ENCODE measurements around the gene TP53BP1. TPM values are rescaled to one million over a fixed set of nuclear protein-coding genes. Genes with fewer than 3 reads are reported as not detected.
A peak's percentile ranks its signal among the peaks of the same experiment; 100 is the strongest.

Gene TP53BP1
- total RNA-seq, 1 donor from 2014 or later = 24.3 TPM

DNA sequence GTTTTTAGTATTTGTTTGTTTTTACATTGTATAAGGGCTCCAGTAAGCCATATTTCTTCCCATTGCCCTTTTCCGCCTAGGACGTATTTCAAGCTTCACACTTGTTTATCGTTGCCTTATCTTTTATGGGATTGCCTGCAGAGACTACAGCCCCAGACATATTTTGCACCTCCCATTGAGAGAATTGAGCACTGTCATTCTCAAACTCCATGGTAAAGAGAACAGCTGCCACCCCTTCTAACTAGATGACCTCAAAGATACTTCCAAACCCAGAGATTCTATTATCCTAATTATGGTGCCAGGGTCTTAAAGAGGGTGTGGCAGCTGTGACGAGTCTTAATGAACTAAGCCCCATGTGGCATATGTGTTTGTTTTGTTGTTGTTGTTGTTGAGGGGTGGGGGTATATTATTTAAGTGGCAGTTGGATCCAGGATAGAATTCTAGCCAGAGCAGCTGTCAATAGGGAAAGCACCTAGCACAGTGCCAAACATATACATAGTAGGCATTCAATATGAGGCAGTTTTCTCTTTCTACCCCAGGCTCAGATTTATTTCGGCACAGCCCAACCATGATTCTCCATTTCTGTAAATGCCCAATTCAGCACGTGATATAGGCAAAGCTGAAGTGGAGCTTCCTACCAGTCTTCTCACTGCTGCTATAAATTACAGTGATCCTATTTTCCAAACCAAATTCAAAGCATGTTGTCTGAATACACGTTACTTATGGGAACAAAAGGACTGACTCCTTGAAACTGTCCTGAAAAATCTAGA, 932 bp upstream of the TP53BP1 start:
- ATAC-seq = no peak
- intact Hi-C loops (cut with DNase I) = loop anchor here (2.0 kb wide), 1 partner anchor 17 kb away; no protein-coding TSS in a partner anchor

DNA sequence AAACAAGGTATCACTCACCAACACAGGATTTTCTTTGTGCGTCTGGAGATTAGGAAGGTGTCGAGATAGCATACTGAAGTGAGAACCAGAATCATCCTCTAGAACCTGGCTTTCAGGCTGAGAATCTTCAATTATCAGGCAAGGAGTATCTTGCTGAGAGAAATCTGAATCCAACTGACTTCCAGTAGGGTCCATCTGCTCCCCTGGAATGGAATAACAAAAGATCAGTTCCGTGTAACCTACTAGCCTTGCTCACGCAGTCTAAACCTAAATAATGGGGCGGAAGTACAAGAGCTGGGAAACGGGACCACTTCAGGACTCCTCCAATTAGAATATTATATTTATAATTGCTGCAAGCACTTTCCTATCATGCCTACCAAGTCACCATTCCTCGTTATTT, 690 bp downstream of the TP53BP1 start:
- intact Hi-C loops (cut with DNase I) = loop anchor here (2.0 kb wide), 1 partner anchor 19 kb away; no protein-coding TSS in a partner anchor
- DNase-seq (ENCODE audit: missing footprints) (no peak), ATAC-seq (no peak)

More for the DNA sequence above, 932 bp upstream of the TP53BP1 start:
- DNase-seq (ENCODE audit: missing footprints) = no peak

GRCh38 chr15:43489191-43489590, 3.8 kb downstream of the TP53BP1 start:
- intact Hi-C loops (cut with DNase I) = no loop called here
- DNase-seq (ENCODE audit: missing footprints) = no peak
- ATAC-seq = no peak

DNA sequence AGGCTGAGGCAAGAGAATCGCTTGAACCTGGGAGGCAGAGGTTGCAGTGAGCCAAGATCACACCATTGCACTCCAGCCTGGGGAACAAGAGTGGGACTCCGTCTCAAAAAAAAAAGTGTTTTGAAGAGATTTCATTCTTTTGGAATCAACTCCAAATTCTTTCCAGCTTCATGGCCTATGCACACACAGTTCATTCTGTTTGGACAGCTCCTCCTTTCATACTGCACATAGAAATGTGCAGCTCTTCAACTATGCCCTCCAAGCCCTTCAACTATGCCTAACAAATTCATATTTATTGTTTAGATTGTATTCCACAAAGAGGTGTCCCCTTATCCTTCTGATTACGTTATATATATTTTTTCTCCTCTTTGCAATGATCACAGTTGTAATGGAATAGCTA, 4.2 kb downstream of the TP53BP1 start:
- ATAC-seq = no peak
- intact Hi-C loops (cut with DNase I) = no loop called here
- DNase-seq (ENCODE audit: missing footprints) = no peak

DNA sequence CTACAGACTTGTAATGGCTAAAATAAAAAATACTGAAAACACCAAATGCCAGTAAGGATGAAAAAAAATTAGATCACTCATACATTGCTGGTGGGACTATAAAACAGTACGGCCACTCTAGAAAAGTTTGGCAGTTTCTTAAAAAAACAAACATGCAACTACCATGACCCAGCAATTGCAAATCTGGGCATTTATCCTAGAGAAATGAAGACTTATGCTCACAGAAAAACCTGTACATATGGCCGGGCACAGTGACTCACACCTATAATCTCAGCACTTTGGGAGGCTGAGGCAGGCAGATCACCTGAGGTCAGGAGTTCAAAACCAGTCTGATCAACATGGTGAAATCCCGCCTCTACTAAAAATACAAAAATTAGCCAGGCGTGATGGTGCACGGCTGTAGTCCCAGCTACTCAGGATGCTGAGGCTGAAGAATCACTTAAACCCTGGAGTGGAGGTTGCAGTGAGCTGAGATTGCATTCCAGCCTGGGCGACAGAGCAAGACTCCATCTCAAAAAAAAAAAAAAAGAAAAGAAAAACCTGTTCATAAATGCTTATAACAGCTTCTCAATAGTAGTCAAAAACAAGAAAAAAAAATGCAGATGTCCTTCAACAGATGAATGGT, 5.6 kb downstream of the TP53BP1 start:
- intact Hi-C loops (cut with DNase I) = no loop called here
- no peak for DNase-seq (ENCODE audit: missing footprints)
- no peak for ATAC-seq

GRCh38 chr15:43484455-43484854, 8.5 kb downstream of the TP53BP1 start:
- intact Hi-C loops (cut with DNase I) = no loop called here
- ATAC-seq (no peak), DNase-seq (ENCODE audit: missing footprints) (no peak)

GRCh38 chr15:43483297-43484128, 9.4 kb downstream of the TP53BP1 start:
- intact Hi-C loops (cut with DNase I) = no loop called here
- no peak for ATAC-seq
- no peak for DNase-seq (ENCODE audit: missing footprints)

GRCh38 chr15:43473885-43474284, 19.1 kb downstream of the TP53BP1 start:
- no peak for DNase-seq (ENCODE audit: missing footprints)
- ATAC-seq = no peak
- intact Hi-C loops (cut with DNase I) = no loop called here

DNA sequence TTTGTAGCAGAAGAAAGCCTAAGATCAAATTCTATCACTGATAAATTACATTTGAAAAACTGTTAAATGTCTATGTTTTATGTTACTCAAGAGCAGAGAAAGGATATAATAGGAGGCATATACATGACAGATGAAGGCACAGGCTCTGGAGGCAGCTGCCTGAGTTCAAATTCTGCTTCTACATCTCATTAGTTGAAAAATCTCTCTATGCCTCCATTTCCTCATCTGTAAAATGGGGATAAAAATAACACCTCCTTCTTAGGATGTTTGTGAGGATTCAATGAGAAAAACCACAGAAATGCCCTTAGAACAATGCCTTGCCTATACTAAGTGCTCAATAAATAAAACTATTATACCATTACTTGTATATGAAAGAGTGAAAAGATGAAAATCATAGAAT, 21.0 kb downstream of the TP53BP1 start:
- intact Hi-C loops (cut with DNase I) = no loop called here
- no peak for DNase-seq (ENCODE audit: missing footprints)
- no peak for ATAC-seq

DNA sequence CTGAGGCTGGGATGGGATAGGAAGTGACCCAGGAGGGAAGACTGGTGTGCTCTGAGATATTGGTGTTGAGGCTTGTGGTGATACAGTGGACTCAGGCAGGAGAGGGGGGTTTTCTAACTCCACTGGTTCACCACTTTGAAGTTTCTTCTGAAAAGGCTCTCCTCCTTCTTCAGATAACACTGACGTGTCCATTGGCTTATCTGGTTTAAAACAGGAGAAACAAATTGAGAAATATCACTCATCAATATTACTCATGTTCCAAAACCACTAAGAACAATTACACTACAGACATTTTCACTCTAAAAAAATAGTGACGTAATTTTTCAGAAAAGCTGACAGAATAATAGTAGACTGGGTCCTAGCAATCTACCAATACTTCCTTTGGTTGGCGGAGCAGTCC, 23.1 kb downstream of the TP53BP1 start:
- intact Hi-C loops (cut with DNase I) = no loop called here
- ATAC-seq (no peak), DNase-seq (ENCODE audit: missing footprints) (no peak)

GRCh38 chr15:43465100-43465499, 27.9 kb downstream of the TP53BP1 start:
- intact Hi-C loops (cut with DNase I) = no loop called here
- ATAC-seq = no peak

DNA sequence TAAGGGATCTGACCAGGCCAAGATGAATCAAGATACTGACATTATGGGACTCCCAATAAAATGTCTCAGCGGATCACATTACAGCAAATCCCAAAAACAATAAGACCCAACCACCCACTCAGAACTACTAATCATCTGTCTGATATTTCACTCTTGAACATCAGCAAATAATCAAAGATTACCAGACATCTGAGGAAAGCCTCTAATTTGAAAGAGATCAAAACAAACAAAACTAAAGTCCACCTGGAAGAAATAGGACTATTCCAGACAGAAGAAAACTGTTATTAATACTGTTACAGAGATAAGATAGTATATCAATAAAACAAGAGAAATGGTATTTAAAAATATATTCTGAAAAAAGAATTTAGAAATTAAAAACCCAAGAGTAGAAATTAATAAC, 29.0 kb downstream of the TP53BP1 start:
- ATAC-seq (no peak), DNase-seq (ENCODE audit: missing footprints) (no peak)
- intact Hi-C loops (cut with DNase I) = no loop called here

More at GRCh38 chr15:43465100-43465499, 27.9 kb downstream of the TP53BP1 start:
- DNase-seq (ENCODE audit: missing footprints) = no peak

- intact Hi-C loops (cut with DNase I) = no loop called here
- ATAC-seq (no peak), DNase-seq (ENCODE audit: missing footprints) (no peak)
These were observed 29.4 kb downstream of the TP53BP1 start for GRCh38 chr15:43463507-43463906.

DNA sequence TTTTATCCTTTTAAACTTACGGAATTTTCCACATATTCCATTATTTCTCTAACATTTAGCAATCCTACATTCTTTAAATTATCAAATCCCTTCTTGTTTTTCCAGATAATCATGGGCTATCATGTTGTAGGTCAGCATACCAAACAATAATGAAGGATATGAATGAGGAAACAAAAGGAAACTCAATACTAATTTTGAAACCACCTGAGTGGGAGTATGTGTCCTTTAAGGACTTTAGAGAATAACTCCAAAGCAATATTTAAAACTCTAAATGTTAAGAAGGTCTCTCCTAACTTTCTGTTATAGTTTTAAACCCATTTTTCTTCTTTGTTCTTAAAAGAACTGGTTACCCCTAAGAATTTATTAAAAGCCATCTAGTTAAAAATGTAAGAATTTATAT, 43.0 kb downstream of the TP53BP1 start:
- intact Hi-C loops (cut with DNase I) = no loop called here
- DNase-seq (ENCODE audit: missing footprints) = no peak
- ATAC-seq = no peak

DNA sequence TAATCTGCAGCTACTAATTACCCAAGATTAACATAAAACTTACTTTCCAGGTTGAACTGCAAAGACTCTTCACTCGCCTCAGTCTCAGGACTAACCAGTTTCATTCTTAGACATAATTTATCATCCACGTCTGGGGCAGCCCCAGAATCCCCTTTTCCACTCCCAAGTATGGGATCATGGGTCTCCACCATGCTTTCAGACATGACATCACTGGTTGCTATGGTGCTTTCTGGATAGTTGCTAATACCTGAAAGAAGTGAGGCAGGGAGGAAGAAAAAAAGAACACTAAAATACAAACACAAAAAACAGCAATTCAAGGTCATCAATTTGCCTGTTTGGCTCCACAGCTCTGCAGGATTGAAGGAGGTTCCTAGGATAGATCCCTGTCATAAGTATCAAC, 46.6 kb downstream of the TP53BP1 start:
- no peak for DNase-seq (ENCODE audit: missing footprints)
- ATAC-seq = no peak
- intact Hi-C loops (cut with DNase I) = no loop called here

DNA sequence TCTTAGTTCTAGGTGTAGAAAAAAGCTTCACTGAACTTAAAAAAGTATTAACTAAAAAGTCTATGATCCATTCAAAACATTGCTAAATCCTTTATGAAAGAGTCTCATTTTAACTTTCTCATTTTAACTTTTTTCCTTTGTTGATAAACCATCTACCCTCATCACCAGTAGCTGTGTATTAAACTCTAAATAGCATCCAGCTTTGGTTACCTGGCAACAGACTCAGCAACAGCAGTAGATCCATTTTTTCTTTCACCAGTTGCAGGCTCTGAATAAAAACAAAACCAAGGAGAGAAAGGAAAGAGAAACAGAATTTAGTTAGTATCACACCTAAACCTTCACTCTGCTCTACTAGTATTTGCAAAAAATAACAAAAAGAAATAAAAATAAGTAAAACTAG, 51.6 kb downstream of the TP53BP1 start:
- intact Hi-C loops (cut with DNase I) = no loop called here
- ATAC-seq (no peak), DNase-seq (ENCODE audit: missing footprints) (no peak)

GRCh38 chr15:43440721-43441281, 52.2 kb downstream of the TP53BP1 start:
- intact Hi-C loops (cut with DNase I) = no loop called here
- ATAC-seq (peak; percentile 96), DNase-seq (ENCODE audit: missing footprints) (no peak)

DNA sequence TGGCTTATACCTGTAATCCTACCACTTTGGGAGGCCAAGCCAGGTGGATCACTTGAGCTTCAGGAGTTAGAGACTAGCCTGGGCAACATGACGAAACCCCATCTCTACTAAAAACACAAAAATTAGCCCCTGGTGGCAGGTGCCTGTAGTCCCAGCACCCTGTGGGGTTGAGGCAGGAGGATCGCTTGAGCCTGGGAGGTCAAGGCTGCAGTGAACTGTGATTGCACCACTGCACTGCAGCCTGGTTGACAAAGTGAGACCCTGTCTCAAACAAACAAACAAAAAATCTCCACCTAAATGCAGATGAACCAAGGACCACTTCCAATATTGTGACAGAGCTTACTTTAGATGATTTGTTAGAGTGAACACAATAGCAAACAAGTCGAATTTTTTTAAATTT, 53.7 kb downstream of the TP53BP1 start:
- ATAC-seq (no peak), DNase-seq (ENCODE audit: missing footprints) (no peak)
- intact Hi-C loops (cut with DNase I) = no loop called here

DNA sequence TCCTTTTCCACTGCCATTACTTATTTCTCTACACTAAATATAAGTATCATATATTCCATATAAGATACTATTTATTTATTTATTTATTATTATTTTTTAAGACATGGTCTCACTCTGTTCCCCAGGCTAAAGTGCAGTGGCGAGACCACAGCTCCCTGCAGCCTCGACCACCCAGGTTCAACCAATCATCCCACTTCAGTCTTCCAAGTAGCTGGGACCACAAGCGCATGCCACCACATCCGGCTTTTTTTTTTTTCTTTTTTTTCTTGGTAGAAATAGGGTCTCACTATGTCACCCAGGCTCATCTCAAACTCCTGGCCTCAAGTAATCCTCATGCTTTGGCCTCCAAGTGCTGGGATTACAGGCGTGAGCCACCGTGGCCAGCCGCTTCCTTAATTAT, 56.6 kb downstream of the TP53BP1 start:
- ATAC-seq = no peak
- intact Hi-C loops (cut with DNase I) = no loop called here
- DNase-seq (ENCODE audit: missing footprints) = no peak
